Lower lobe of right lung (tissue), 2 donors: ENCODE results near the gene CHSY3. TPM values are rescaled to one million over a fixed set of nuclear protein-coding genes. Genes with fewer than 3 reads are reported as not detected.

ENCODE experiments used
- ATAC-seq, 2 donors: fragments of 200-7000 bp; cut with Tn5 transposase; one replicate each; pipeline ENCODE4 v1.9.1; 2020 to 2022; ENCODE audit warnings: mild to moderate bottlenecking in 2 of 2, moderate library complexity in 2 of 2
- DNase-seq: peaks from one replicate; pipeline ENCODE4 v3.0.0-alpha.2; 2020
- H3K27ac ChIP-seq: fragments of 200-600 bp; one replicate; pipeline ENCODE4 v1.8.0; 2022
- H3K27me3 ChIP-seq: fragments of 200-600 bp; one replicate; pipeline ENCODE4 v1.8.0; 2022; ENCODE audit warnings: low read depth
- H3K36me3 ChIP-seq: fragments of 200-600 bp; one replicate; pipeline ENCODE4 v1.8.0; 2022; ENCODE audit warnings: mild to moderate bottlenecking
- H3K4me1 ChIP-seq: fragments of 200-600 bp; one replicate; pipeline ENCODE4 v1.8.0; 2022
- H3K4me3 ChIP-seq: fragments of 200-600 bp; one replicate; pipeline ENCODE4 v1.8.0; 2022; ENCODE audit warnings: mild to moderate bottlenecking
- H3K9me3 ChIP-seq: fragments of 200-600 bp; one replicate; pipeline ENCODE4 v1.8.0; 2022
- CTCF ChIP-seq: fragments of 200-600 bp; IDR thresholded peaks from one replicate; pipeline ENCODE4 v1.8.0; 2022; ENCODE audit warnings: antibody characterized with exemption, mild to moderate bottlenecking
- intact Hi-C: fragments of 100-400 bp; cut with DNase I; formaldehyde crosslinking; loops from one replicate; pipeline ENCODE4 v1.11.0; 2022
- total RNA-seq: library from RNA; stranded (reverse); fragmentation: NEBNext Ultra II Directional; extraction: Animal tissue kit (Norgen Biotek cat#: 25700); gene quantifications from one replicate; pipeline ENCODE4 v1.2.1, GENCODE V29; 2021
- donor health status: DM: no; HTN: yes; CAD: no; lungs with severe emphysema.

CHSY3 gene
- total RNA-seq, 1 donor from 2014 or later: 4.7 TPM

GRCh38 chr5:129977810-129978209 lies 73.5 kb downstream of the CHSY3 start:
- TF ChIP-seq CTCF: no peak
- no peak for ATAC-seq

GRCh38 chr5:129978270-129978669 lies 74.0 kb downstream of the CHSY3 start:
- TF ChIP-seq CTCF: no peak
- no peaks in the 10 kb centered on the region for H3K4me1 ChIP-seq
- no peaks in the 10 kb centered on the region for H3K27me3 ChIP-seq
- H3K36me3 ChIP-seq: no peaks in the 10 kb centered on the region
- H3K4me3 ChIP-seq: no peak overlapping the region
- no peaks in the 10 kb centered on the region for H3K9me3 ChIP-seq
- intact Hi-C loops: no loop called here
- no peak for DNase-seq
- ATAC-seq: no peak
- H3K27ac ChIP-seq: no peak overlapping the region

More at GRCh38 chr5:129977810-129978209, 73.5 kb downstream of the CHSY3 start:
- Histone ChIP-seq H3K36me3 (no peaks in the 10 kb centered on the region), H3K27me3 (no peaks in the 10 kb centered on the region), H3K9me3 (no peaks in the 10 kb centered on the region), H3K4me3 (no peak overlapping the region), H3K27ac (no peak overlapping the region), H3K4me1 (no peaks in the 10 kb centered on the region)
- DNase-seq: no peak
- intact Hi-C loops: no loop called here

- H3K36me3 ChIP-seq: no peaks in the 10 kb centered on the region
- no peak overlapping the region for H3K4me3 ChIP-seq
- ATAC-seq (no peak), DNase-seq (no peak)
- H3K9me3 ChIP-seq: peaks cover 31% of the 10 kb centered on the region
- intact Hi-C loops: no loop called here
- no peak for TF ChIP-seq CTCF
- no peaks in the 10 kb centered on the region for H3K4me1 ChIP-seq
- H3K27ac ChIP-seq: no peak overlapping the region
- no peaks in the 10 kb centered on the region for H3K27me3 ChIP-seq
Measured at GRCh38 chr5:129988453-129988852, 84.2 kb downstream of the CHSY3 start.

GRCh38 chr5:129991780-129992179 lies 87.5 kb downstream of the CHSY3 start:
- Histone ChIP-seq H3K4me3 (no peak overlapping the region), H3K36me3 (no peaks in the 10 kb centered on the region), H3K27ac (no peak overlapping the region), H3K4me1 (no peaks in the 10 kb centered on the region), H3K9me3 (peaks cover 6% of the 10 kb centered on the region), H3K27me3 (no peaks in the 10 kb centered on the region)
- ATAC-seq: no peak
- TF ChIP-seq CTCF: no peak
- no peak for DNase-seq
- intact Hi-C loops: no loop called here

GRCh38 chr5:129996896-129997295 lies 92.6 kb downstream of the CHSY3 start:
- intact Hi-C loops: no loop called here
- Histone ChIP-seq H3K36me3 (no peaks in the 10 kb centered on the region), H3K4me1 (no peaks in the 10 kb centered on the region), H3K27me3 (no peaks in the 10 kb centered on the region), H3K27ac (no peak overlapping the region), H3K4me3 (no peak overlapping the region), H3K9me3 (no peaks in the 10 kb centered on the region)
- DNase-seq (no peak), ATAC-seq (no peak)
- no peak for TF ChIP-seq CTCF

GRCh38 chr5:130000460-130000859 lies 96.2 kb downstream of the CHSY3 start:
- Histone ChIP-seq H3K27ac (no peak overlapping the region), H3K4me1 (no peaks in the 10 kb centered on the region), H3K4me3 (no peak overlapping the region), H3K27me3 (no peaks in the 10 kb centered on the region), H3K9me3 (no peaks in the 10 kb centered on the region), H3K36me3 (no peaks in the 10 kb centered on the region)
- no peak for ATAC-seq
- DNase-seq: no peak
- intact Hi-C loops: no loop called here
- TF ChIP-seq CTCF: no peak
